Brain microvascular endothelial cell (primary cell): ENCODE results near the gene NEUROG1.

ENCODE experiments used
- DNase-seq: peaks from one replicate; pipeline ENCODE4 v3.0.0-alpha.2; 2020
- H3K27ac ChIP-seq: fragments of 250-450 bp; sonication (Bioruptor Pico); 2 replicates; pipeline ENCODE4 v1.5.1; 2020; ENCODE audit warnings: mild to moderate bottlenecking, moderate library complexity
- H3K27me3 ChIP-seq: fragments of 250-450 bp; sonication (Bioruptor Pico); replicated peaks from 2 replicates; pipeline ENCODE4 v1.5.1; 2020; ENCODE audit warnings: mild to moderate bottlenecking
- H3K36me3 ChIP-seq: fragments of 250-450 bp; sonication (Bioruptor Pico); replicated peaks from 2 replicates; pipeline ENCODE4 v1.5.1; 2020; ENCODE audit warnings: mild to moderate bottlenecking
- H3K4me3 ChIP-seq: 2 replicates; pipeline ENCODE4 v1.5.1; 2011; ENCODE audit warnings: low read depth, mild to moderate bottlenecking, control low read depth, low read length, moderate library complexity
- CTCF ChIP-seq: IDR thresholded peaks from 2 replicates; pipeline ENCODE4 v1.5.1; 2011; ENCODE audit warnings: low read depth, mild to moderate bottlenecking, moderate library complexity, low read length, control low read depth, inconsistent platforms; ENCODE audit errors: missing control alignments
- in situ Hi-C: cut with HindIII; loops from 2 replicates; pipeline ENCODE4 v1.10.0; 2017; ENCODE audit warnings: low sequenced_read_pairs, low pct_ligation_motif_present

Gene NEUROG1

DNA sequence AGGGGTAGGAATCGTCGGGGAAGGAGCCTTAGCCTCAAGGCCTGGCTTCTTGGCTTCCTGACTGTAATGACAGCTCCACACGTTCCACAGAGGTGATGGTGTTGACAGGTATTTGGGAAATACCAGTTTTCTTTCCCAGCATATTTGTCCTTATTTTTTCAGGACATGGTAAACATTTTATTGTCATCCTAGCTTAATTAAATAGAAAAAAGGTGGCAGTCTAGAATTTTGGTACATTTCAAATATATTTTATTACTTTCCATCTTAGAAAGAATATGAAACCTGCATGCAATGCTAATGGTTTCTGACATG, 34.6 kb upstream of the NEUROG1 start:
- Histone ChIP-seq H3K36me3 (no peaks in the 10 kb centered on the region), H3K4me3 (no peak overlapping the region), H3K27ac (no peak overlapping the region), H3K27me3 (no peaks in the 10 kb centered on the region)
- TF ChIP-seq CTCF: no peak
- DNase-seq: no peak
- in situ Hi-C loops: no loop called here

GRCh38 chr5:135569755-135570452, 34.1 kb upstream of the NEUROG1 start:
- no peak overlapping the region for H3K4me3 ChIP-seq
- peak; percentile 80 for TF ChIP-seq CTCF
- in situ Hi-C loops: no loop called here
- no peaks in the 10 kb centered on the region for H3K27me3 ChIP-seq
- peak; percentile 26 for DNase-seq
- no peaks in the 10 kb centered on the region for H3K36me3 ChIP-seq
- H3K27ac ChIP-seq: no peak overlapping the region

DNA sequence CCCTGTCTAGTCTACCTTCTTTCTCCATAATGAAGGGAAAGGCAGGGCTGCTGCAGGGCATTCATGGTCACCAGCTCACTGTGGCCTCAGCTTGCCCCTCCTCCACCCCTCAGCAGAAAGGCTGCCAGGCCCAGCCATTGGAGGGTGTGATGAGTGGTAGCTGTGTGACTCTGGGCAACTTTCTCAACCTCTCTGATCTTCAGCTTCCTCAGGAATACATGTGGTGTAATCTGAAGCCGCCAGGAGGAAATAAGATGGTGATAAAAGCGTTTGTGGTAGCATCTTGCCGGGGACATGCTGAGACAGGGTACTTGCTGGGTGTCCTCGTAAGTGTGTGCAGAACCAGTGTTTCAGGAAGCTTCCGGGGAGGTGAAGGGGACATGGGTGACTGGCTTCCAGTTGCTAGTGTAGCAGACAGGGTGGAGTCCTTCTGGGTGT, 33.2 kb upstream of the NEUROG1 start:
- TF ChIP-seq CTCF: no peak
- H3K27ac ChIP-seq: no peak overlapping the region
- in situ Hi-C loops: no loop called here
- no peaks in the 10 kb centered on the region for H3K36me3 ChIP-seq
- H3K27me3 ChIP-seq: no peaks in the 10 kb centered on the region
- H3K4me3 ChIP-seq: no peak overlapping the region
- no peak for DNase-seq

DNA sequence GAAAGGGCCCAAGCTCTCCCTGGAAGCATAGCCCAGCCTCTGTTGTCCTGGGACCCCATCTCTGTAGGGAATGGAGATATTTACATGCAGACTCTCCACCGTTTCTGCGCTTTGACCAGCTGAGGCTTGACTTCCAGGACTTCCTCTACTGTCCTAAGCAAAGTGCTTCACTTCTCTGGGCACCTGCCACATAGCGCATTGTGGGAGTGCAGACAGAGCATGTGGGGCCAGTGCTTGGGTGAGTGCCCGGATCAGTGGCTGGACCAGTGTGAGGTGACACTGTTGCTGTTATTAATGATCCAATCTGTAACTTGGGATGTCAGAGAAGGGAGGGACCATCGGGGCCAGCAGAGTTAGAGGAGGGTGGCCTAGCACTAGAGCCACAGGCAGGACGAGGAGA, 32.5 kb upstream of the NEUROG1 start:
- Histone ChIP-seq H3K4me3 (no peak overlapping the region), H3K27ac (no peak overlapping the region), H3K27me3 (no peaks in the 10 kb centered on the region), H3K36me3 (no peaks in the 10 kb centered on the region)
- in situ Hi-C loops: no loop called here
- no peak for TF ChIP-seq CTCF
- DNase-seq: no peak

DNA sequence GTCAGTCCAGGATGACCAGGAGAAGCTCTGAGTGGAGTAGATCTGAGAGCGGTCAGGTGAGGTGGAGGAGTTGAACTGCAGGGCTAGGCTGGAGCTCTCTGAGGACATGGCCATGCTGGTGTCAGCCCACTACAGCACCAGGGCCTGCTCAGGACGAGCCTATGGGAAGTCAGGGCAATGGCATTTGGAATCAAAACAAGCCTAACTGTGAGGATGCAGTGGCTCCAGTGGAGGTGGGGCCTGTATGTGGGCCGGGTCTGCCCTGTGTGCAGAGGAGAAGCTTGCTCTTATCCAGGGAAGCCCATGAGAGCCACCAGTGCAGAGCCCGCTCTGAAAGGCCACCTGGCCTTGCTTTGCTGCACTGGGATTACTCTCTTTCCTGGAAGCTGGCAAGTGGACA, 31.9 kb upstream of the NEUROG1 start:
- TF ChIP-seq CTCF: no peak
- H3K4me3 ChIP-seq: no peak overlapping the region
- H3K27me3 ChIP-seq: no peaks in the 10 kb centered on the region
- in situ Hi-C loops: no loop called here
- no peak overlapping the region for H3K27ac ChIP-seq
- no peaks in the 10 kb centered on the region for H3K36me3 ChIP-seq
- peak; percentile 12 for DNase-seq
